ENCODE data around the gene MORC1.
A peak's percentile ranks its signal among the peaks of the same experiment; 100 is the strongest.
"Not testable (repeated sequence)": the region's sequence is repeated elsewhere in the genome, so short reads cannot be mapped to it uniquely, and the experiment has no call there.

The MORC1 gene

GRCh38 chr3:109081746-109082510 is 36.0 kb downstream of the MORC1 start:
- H3K9me3 Mint-ChIP-seq, result no peaks in the 10 kb centered on the region
- peak; percentile 26 for DNase-seq (ENCODE audit: low spot score)
- no peaks in the 10 kb centered on the region for H3K4me1 Mint-ChIP-seq (ENCODE audit: low read depth)
- no peaks in the 10 kb centered on the region for H3K36me3 Mint-ChIP-seq (ENCODE audit: low read depth)
- no peak overlapping the region for H3K4me3 Mint-ChIP-seq
- peaks cover 29% of the 10 kb centered on the region for H3K27me3 Mint-ChIP-seq (ENCODE audit: low read depth)
- H3K27ac Mint-ChIP-seq, result no peak overlapping the region

- not testable (repeated sequence) for H3K36me3 Mint-ChIP-seq (ENCODE audit: low read depth); H3K4me1 Mint-ChIP-seq (ENCODE audit: low read depth)
Measured at GRCh38 chr3:109080090-109080489, 37.8 kb downstream of the MORC1 start.

GRCh38 chr3:109073116-109073515 is 44.8 kb downstream of the MORC1 start:
- Mint-ChIP-seq H3K9me3 (no peaks in the 10 kb centered on the region), H3K4me3 (no peak overlapping the region), H3K27ac (no peak overlapping the region), H3K4me1 (ENCODE audit: low read depth) (peaks cover 8% of the 10 kb centered on the region), H3K36me3 (ENCODE audit: low read depth) (no peaks in the 10 kb centered on the region), H3K27me3 (ENCODE audit: low read depth) (peaks cover 37% of the 10 kb centered on the region)
- no peak for DNase-seq (ENCODE audit: low spot score)

More at GRCh38 chr3:109080090-109080489, 37.8 kb downstream of the MORC1 start:
- H3K9me3 Mint-ChIP-seq; H3K27ac Mint-ChIP-seq; H3K4me3 Mint-ChIP-seq; DNase-seq (ENCODE audit: low spot score): not testable (repeated sequence)
- H3K27me3 Mint-ChIP-seq (ENCODE audit: low read depth), result peaks cover 35% of the 10 kb centered on the region

- Mint-ChIP-seq H3K36me3 (ENCODE audit: low read depth) (no peaks in the 10 kb centered on the region), H3K9me3 (no peaks in the 10 kb centered on the region), H3K27me3 (ENCODE audit: low read depth) (peaks cover 32% of the 10 kb centered on the region), H3K4me1 (ENCODE audit: low read depth) (peaks cover 8% of the 10 kb centered on the region), H3K4me3 (peak overlapping the region; percentile 27), H3K27ac (peak overlapping the region; percentile 43)
- DNase-seq (ENCODE audit: low spot score), result no peak
Measured at GRCh38 chr3:109072194-109072593, 45.7 kb downstream of the MORC1 start.

GRCh38 chr3:109071350-109072142 is 46.4 kb downstream of the MORC1 start:
- no peak overlapping the region for H3K27ac Mint-ChIP-seq
- no peaks in the 10 kb centered on the region for H3K9me3 Mint-ChIP-seq
- DNase-seq (ENCODE audit: low spot score), result no peak
- H3K27me3 Mint-ChIP-seq (ENCODE audit: low read depth), result peaks cover 30% of the 10 kb centered on the region
- H3K4me3 Mint-ChIP-seq, result no peak overlapping the region
- no peaks in the 10 kb centered on the region for H3K36me3 Mint-ChIP-seq (ENCODE audit: low read depth)
- H3K4me1 Mint-ChIP-seq (ENCODE audit: low read depth), result peaks cover 8% of the 10 kb centered on the region

- Mint-ChIP-seq H3K4me3 (no peak overlapping the region), H3K27me3 (ENCODE audit: low read depth) (peaks cover 24% of the 10 kb centered on the region), H3K27ac (no peak overlapping the region), H3K36me3 (ENCODE audit: low read depth) (no peaks in the 10 kb centered on the region), H3K9me3 (no peaks in the 10 kb centered on the region), H3K4me1 (ENCODE audit: low read depth) (peaks cover 8% of the 10 kb centered on the region)
- DNase-seq (ENCODE audit: low spot score), result no peak
Measured at GRCh38 chr3:109070211-109070610, 47.7 kb downstream of the MORC1 start.

- DNase-seq (ENCODE audit: low spot score), result no peak
- no peaks in the 10 kb centered on the region for H3K36me3 Mint-ChIP-seq (ENCODE audit: low read depth)
- H3K27me3 Mint-ChIP-seq (ENCODE audit: low read depth), result peaks cover 16% of the 10 kb centered on the region
- no peak overlapping the region for H3K27ac Mint-ChIP-seq
- no peaks in the 10 kb centered on the region for H3K4me1 Mint-ChIP-seq (ENCODE audit: low read depth)
- no peak overlapping the region for H3K4me3 Mint-ChIP-seq
- no peaks in the 10 kb centered on the region for H3K9me3 Mint-ChIP-seq
Measured at GRCh38 chr3:109066864-109067263, 51.1 kb downstream of the MORC1 start.

- DNase-seq (ENCODE audit: low spot score), result no peak
- Mint-ChIP-seq H3K9me3 (no peaks in the 10 kb centered on the region), H3K4me1 (ENCODE audit: low read depth) (no peaks in the 10 kb centered on the region), H3K36me3 (ENCODE audit: low read depth) (no peaks in the 10 kb centered on the region), H3K27ac (no peak overlapping the region), H3K4me3 (no peak overlapping the region), H3K27me3 (ENCODE audit: low read depth) (peaks cover 20% of the 10 kb centered on the region)
Measured at GRCh38 chr3:109059264-109059663, 58.7 kb downstream of the MORC1 start.

- H3K27me3 Mint-ChIP-seq (ENCODE audit: low read depth), result peaks cover 20% of the 10 kb centered on the region
Measured at GRCh38 chr3:109057616-109058015, 60.3 kb downstream of the MORC1 start.

GRCh38 chr3:109057056-109057455 is 60.9 kb downstream of the MORC1 start:
- Mint-ChIP-seq H3K27ac (no peak overlapping the region), H3K36me3 (ENCODE audit: low read depth) (no peaks in the 10 kb centered on the region), H3K4me1 (ENCODE audit: low read depth) (no peaks in the 10 kb centered on the region), H3K9me3 (no peaks in the 10 kb centered on the region), H3K27me3 (ENCODE audit: low read depth) (peaks cover 24% of the 10 kb centered on the region), H3K4me3 (no peak overlapping the region)
- no peak for DNase-seq (ENCODE audit: low spot score)

More at GRCh38 chr3:109057616-109058015, 60.3 kb downstream of the MORC1 start:
- H3K9me3 Mint-ChIP-seq, result no peaks in the 10 kb centered on the region
- H3K36me3 Mint-ChIP-seq (ENCODE audit: low read depth), result no peaks in the 10 kb centered on the region
- DNase-seq (ENCODE audit: low spot score), result no peak
- no peak overlapping the region for H3K27ac Mint-ChIP-seq
- H3K4me3 Mint-ChIP-seq, result no peak overlapping the region
- H3K4me1 Mint-ChIP-seq (ENCODE audit: low read depth), result no peaks in the 10 kb centered on the region

- Mint-ChIP-seq H3K27ac (no peak overlapping the region), H3K9me3 (no peaks in the 10 kb centered on the region), H3K27me3 (ENCODE audit: low read depth) (peaks cover 12% of the 10 kb centered on the region), H3K36me3 (ENCODE audit: low read depth) (no peaks in the 10 kb centered on the region), H3K4me3 (no peak overlapping the region), H3K4me1 (ENCODE audit: low read depth) (no peaks in the 10 kb centered on the region)
- no peak for DNase-seq (ENCODE audit: low spot score)
Measured at GRCh38 chr3:109050591-109051167, 67.3 kb downstream of the MORC1 start.

GRCh38 chr3:109047366-109047765 is 70.6 kb downstream of the MORC1 start:
- H3K4me3 Mint-ChIP-seq, result no peak overlapping the region
- H3K9me3 Mint-ChIP-seq, result no peaks in the 10 kb centered on the region
- no peaks in the 10 kb centered on the region for H3K36me3 Mint-ChIP-seq (ENCODE audit: low read depth)
- H3K27me3 Mint-ChIP-seq (ENCODE audit: low read depth), result peaks cover 6% of the 10 kb centered on the region
- no peak for DNase-seq (ENCODE audit: low spot score)
- no peak overlapping the region for H3K27ac Mint-ChIP-seq
- no peaks in the 10 kb centered on the region for H3K4me1 Mint-ChIP-seq (ENCODE audit: low read depth)

GRCh38 chr3:109045271-109046040 is 72.5 kb downstream of the MORC1 start:
- no peaks in the 10 kb centered on the region for H3K36me3 Mint-ChIP-seq (ENCODE audit: low read depth)
- no peak overlapping the region for H3K4me3 Mint-ChIP-seq
- H3K27ac Mint-ChIP-seq, result no peak overlapping the region
- peaks cover 3% of the 10 kb centered on the region for H3K27me3 Mint-ChIP-seq (ENCODE audit: low read depth)
- H3K9me3 Mint-ChIP-seq, result no peaks in the 10 kb centered on the region
- no peaks in the 10 kb centered on the region for H3K4me1 Mint-ChIP-seq (ENCODE audit: low read depth)
- no peak for DNase-seq (ENCODE audit: low spot score)
